NCI-H2029 (cell line): Measurements from ENCODE around the gene IQSEC1.

Experiments
- DNase-seq: peaks from one replicate; lab custom pipeline; 2025; lab: John Stamatoyannopoulos, UW

IQSEC1 gene

DNA sequence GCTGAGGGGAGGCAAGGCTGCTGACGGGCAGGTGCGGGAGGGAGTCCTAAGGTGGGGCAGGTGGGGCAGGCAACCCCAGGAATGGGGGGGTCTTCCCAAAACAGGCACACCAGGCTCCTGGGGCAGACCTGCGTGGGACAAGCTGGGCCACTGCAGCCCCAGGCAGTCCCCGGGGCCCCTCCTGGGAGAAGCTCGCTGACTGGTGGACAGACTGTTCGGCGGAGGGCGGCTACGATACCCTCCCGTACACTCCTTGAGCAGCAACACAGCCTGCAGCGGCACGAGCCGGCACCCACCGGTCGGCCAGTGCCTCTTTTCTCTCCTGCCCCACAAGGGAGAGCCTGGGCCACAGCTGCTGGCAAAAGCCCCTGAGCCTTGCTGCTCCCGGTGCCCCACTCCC is 165.9 kb downstream of the IQSEC1 start:
- DNase-seq: no peak

DNA sequence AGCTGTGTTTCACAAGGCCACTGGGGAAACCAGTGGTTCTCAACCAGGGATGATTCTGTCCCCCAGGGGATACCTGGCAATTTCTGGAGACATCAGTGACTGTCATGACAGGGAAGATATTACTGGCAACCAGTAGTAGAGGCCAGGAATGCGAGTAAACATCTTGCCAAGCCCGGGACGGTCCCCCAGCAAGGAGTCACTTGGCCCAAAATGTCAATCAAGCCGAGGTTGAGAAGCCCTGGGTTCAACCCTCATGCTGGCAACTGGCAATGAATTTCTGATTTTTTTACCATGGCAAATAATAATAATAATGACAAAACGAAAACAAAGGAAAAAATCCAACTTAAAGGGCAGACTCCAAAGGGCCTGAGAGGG is 166.3 kb downstream of the IQSEC1 start:
- no peak for DNase-seq

DNA sequence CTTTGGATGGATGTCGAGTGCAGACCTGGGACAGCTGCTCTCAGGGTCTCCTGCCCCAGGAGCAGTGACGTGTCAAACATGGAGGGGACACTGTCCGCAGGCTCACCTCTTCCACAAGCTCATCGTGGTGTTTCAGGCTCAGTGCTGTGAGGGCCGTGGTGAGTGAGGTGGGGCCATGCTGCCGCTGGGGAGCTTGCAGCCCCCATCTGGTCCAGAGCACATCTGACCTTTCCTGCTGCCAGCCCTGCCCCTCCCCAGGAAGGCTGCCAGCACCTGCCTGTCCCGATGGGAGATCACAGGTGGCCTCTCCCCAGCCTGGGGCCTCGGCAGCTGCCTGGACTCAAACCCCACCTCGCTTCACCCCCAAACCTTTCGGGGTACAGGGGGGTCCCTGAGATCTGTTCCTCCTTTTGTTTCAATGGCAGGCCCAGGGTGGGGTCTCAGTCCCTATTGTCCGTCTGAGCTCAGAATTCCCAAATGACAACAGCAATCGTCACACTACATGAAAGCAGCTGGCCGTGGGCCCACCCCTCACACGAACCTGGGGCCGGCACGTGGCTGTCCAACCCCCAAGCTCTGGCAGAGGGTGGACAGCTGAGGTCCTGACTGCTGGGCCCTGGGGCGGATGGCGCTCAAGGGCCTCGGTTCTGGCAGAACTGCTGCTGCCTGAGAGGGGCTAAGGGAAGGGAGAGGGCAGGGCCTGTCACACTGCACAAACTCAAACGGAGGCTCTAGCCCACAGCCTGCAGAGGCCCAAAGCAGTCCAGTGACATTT is 166.9 kb downstream of the IQSEC1 start:
- DNase-seq: no peak

DNA sequence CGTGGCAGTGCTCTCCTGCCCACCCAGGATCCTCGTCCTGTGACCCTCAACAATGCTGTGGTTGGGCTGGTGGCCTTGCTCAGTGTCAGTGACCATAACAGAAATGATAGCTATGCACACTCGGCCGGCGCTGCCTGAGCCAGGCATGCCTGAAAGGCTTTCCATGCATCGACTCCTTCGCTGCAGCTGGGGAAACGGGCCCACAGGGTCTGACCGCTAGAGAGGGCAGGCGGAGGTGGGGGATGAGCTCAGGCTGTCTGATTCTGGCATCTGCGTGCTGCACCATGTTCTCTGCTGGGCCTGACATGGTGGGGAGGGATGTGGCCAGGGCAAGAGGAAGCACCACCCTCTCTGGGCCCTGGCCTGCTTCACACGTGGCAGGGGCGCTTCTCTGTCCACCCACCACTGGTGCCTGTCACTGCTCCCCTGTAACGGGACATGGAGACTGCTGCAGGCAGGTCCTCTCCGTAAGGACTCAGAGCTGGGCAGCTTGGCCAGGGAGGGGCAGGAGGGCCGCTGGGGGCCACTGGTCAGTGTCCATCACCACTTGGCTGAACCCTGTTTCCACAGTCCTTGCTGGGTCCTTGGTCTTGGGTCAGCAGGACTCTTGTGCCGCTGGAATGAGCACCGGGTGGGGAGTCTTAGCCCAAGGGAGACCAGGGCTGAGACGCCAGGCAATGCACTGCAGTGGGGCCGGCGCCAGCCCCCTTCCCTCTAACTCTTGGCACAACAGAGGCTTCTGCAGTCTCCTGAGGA is 167.7 kb downstream of the IQSEC1 start:
- DNase-seq: no peak

DNA sequence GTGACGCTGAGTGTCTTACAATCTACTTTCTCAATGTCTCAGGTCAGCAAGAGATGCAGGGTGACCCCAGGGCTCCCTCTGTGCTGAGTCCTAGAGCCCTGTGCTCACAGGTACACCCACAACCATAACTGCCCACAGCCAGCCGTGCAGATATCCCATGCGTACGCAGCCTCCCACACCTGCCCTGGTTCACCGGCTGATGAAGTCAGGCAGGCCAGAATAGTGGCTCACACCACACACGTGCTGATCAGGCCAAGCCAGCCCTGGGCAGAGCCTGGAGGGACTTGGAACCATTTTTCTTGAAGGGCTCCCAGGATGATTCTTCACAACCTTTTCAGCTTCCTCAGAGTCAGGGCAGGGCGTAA is 168.3 kb downstream of the IQSEC1 start:
- no peak for DNase-seq

DNA sequence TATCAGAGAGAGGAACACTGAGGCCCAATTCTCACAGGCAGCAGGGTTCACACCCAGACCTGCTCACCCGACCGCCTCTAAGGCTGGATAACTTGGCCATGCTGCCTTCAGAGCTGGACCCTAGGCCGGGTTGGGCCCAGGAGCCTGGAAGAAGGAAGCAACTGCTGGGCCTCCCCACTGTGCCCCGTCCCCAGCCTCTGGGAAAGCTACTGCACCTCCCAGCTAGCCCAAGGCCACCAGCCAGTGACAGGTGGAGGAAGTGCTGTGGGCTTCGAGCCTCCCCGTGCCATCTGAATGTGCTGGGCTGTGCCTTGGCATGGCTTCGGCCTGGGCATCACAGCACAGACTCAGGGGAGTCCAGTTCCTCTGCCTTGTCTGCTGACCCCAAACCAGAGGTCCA is 169.3 kb downstream of the IQSEC1 start:
- no peak for DNase-seq

DNA sequence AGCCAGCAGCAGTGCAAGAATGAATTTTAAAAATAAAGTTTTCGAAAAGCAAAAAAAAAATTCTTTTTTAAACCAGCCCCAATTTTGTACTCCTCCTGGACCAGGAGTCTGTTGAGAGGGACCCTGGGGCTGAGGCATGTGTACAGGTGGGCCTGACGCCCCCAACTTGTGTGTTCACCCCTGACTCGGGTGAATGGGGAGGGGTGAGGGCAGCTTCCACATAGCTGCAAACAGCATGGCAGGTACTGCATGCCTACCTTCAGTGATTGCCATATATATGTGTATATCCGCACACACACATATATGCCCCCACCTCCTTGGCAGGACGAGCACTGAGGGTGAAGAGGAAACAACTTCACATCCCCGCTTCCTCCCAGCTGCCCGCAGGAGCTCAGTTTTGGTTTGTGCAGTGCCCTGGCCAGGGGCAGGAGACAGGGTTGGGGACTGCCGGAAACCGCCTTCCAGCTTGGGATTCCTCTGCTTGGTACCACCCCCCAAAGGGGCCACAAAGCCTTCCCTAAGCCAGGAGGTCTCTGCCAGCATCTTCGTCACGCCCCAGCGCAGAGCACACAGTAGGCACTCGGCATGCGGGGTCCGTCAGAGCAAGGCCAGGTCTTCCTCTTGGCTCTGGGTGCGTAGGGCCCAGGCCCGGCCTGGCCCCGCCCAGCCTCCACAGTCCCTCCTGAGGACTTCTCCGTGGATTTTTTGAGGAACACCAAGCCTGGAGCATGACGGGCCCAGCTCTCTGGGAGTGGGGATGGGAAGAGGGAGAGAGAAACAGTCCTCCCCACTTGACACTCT is 170.0 kb downstream of the IQSEC1 start:
- DNase-seq: no peak

DNA sequence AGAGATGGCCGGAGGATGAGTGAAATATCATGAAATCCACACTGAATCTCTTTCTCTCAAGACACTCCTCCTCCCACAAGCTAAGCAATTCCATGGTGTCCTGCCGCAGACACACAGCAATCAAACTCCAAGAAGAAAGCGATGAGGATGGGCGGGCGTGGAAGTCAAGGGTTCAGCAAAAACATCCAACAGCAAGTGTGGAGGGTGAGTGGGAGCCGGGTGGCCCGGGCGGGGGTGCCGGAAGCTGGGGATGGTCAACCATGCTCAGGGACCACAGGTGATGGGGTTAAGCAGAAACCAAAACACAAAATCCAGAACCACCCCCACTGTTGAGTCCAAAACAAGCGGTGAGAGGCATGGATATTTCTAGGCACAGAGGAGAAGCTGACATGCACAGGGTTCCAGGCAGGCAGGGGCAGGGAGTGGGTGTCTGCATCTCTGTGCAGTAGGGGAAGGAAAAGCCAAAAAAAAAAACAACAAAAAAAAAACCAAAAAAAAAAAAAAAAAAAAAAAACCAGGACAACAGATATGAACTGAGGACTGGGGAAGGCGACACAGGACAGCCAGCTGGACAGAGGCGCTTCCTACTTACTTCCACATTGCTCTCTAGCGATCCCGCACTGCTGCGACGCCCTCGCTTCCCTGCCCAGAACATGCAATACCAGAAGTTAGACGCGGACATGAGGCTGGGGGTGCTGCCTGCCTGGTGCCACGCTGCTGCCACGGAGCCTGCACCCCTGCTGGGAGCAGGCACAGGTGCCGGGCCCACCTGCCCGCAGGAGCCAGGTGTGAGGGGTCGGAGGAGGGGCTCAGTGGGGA is 170.8 kb downstream of the IQSEC1 start:
- no peak for DNase-seq

DNA sequence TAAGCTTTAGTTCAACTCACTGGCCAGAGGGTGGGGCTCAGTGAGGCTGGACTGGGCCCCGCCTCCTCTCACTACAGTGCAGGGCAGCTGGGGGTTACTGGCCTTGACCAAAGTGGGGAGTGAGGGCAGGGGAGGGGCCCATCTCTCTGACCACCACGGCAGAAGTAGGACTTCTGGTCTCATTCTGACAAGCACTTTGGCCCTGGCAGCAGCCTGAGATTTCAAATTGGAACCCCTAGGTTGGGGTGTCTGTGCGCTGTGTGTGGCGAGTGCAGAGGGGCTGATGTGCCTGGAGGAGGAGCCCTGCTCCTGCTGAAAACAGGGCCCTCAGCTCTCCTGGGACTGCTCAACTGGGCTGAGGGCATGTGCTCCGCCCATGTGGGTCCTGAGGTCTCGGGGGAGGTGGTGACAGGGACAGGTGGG is 171.6 kb downstream of the IQSEC1 start:
- DNase-seq: no peak

DNA sequence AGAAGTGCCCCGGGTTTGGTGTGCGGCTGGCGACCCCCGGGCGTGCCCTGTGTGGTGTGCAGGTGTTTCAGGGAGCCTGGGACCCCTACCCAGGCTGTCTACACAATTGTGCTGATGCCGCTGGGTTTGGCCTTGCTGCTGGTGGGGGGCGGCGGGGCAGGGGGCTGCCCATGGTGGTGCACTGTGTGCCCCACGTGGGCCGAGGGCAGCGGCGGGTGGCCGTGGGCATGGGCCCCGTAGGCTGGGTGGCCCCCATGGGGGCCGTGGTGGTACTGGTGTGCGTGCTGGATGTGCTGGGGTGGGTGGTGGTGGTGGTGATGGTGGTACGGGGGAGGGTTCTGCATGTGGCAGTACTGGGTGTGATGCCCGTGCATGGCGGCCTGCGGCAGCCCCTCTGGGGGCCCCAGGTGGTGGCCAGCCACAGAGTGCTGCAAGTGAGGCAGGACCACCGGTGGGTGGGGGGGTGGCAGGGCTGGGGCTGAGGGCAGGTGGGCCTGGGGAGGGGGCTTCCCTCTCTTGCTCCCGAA is 172.3 kb downstream of the IQSEC1 start:
- no peak for DNase-seq

DNA sequence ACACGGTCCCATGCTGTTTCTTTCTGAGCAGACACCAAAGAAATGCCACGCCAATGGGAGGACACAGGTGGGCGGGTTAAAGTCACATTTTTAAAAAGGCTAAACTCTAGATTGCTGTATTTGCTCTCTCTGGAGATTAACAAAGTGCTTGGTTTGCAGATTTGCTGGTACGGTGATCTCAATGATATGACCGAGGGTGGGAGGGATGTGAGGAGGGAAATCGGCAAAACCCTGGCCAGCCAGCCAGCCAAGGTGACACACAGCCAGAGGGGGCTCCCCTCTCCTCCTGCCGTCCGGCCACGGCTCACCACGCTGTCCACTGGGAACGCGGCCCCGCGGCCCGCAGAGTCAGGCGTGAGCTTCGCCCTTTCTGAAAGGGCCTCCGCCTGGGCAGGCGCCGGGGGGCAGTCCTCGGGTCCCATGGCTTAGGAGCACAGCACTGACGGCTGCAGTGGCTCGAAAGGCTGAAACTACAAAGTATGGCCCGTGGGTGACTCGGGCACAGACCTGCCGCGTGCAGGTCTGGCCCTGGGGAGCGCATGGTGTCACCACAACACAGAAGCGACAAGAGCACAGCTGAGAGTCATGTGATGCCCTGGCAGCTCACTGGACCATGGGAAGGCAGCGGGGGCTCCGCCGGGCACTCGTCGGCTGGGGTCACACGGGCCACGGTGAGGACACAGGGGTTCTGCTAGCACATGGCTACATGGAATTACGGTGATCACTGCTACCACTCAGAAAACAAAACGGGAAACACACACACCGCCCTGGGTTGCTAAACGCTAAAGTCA is 174.1 kb downstream of the IQSEC1 start:
- no peak for DNase-seq

DNA sequence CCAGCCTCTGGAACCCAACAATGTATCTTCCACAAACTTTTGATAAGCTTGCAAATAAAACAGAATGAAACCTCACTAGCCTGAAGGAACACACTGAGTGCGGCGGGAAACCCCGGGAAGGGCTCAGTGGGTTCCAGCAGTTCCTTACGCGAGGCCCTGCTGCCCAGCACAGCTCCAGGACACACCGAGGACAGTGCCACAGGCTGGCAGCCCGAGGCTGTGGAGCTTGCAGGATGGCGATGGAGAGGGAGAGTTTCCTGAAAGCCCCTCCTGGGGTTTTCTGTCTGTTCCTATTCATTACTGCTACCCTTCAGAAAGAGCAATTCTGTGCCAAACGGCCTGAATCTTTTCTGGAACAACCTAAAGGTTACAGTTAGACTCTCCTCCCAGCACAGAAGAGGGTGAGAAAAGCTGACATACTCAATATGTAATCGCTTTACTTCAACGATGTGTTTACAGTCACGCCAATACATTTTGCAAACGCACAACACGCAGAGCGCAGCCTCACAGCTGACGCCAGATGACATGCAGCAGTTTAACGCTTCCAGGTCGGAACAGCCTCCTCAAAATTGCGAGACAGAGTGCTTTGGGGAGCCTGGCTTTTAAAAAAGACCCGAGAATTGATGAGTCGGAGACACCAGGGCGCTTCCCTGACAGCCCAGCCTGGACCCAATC is 174.8 kb downstream of the IQSEC1 start:
- no peak for DNase-seq

DNA sequence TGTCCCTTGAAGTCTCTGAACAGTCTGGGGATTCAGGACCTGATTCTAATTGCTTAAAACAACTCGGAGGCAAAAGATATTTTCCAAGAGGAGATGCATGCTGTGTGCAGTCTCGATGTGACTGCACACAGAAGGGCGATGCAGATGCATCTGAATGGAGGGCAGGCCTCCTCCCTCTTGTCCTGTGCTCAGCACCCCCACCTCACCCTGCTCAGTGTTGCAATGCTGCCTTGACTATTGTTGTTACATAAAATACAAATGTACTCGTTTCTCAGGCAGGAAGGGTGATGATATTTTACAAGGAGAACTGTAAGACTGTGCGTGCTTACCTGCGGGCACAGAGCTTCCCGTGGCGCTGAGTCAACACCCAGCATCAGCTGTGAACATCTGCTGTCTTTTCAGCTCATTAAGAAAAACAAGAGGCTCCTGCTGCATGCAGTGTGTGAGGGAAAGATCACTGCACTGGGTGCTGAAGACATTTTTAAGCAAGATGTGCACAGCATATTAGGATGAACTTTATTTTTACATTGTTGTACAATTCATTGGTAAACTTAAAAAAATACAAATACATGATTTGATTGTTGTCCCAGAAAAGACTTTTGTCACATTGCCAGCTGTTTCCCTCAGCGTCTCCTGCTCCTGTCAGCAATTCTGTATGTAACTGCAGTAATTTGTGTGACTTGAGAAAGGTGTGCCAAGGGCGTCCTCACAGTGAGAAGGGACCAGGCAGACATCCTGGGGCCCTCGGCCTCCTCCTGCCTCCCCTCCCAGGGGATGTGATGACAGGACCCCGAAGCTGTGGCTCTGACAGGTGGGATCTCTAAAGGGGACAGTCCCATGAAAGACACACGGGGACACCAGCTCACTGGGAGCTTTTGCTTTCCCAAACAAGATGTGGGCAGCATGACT is 175.6 kb downstream of the IQSEC1 start:
- DNase-seq: no peak

DNA sequence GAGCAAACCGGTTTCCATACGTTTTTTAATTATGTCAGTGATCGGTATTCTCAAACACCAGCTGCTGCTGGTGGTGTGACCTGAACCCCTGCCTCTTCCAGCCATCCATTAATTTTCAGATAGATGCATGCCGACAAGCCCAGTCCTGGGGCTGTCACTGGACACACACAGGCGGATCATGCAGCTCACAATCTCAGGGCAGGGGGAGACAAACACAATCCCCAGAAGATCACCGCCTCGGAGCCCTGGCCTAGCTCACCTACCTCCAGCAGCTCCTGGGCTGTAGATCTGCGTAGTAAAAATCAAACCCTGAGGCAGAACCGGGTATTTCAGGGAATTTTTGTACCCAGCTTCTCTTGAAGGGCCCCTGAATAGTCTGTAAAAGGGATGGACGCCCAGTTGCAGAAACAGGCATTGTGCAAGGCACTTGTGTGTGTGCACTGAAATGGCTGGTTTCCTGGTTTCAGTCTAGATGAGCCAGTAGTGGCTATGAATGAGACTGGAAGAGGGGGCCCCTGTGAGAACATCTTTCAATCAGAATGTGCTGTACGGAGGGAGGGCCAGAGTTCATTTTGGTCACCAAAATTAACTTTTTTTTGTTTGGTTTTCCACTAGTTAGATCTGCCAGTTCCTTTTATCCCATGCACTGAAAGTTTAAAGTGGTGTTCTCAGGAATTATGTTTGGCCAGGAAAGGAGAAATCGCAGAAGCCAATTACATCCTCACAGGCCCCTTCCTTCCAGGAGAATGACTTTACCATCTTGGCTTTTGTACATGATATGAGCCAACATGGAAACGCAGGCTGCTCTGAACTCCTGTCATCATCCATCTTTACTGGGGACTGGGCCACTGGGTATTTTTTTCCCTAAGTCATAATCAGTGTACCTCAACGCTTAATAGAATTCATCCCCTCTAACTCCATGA is 176.9 kb downstream of the IQSEC1 start:
- DNase-seq: no peak

DNA sequence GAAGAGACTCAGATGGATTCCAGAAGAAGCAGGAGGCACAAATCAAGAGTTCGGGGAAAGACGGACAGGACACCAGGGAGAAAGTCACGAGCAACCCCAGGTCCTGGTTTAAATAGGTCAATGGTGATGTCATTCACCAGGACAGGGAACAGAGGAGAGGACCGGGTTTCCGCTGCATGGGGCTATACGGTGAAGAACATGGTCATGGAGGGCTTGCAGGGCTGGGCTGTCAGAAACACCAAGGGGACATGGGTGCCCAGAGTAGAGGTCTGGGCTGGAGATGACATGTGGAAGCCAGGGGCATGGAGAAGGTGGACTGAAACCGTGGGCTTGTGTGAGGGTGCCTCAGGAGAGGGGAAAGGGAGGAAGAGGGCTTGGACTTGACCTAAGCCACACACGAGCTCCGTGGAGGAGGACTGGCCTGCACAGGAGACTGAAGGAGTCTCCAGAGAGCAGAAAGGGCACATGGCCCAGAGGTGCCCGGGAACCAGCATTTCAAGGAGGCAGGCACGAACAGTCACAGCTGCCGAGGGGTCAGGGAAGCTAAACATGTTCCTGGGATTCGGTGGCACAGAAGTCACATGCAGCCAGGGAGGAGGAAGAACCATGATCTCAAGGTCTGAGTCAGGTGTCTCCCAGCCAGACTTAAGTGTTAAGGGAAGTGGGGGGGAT is 177.7 kb downstream of the IQSEC1 start:
- no peak for DNase-seq

DNA sequence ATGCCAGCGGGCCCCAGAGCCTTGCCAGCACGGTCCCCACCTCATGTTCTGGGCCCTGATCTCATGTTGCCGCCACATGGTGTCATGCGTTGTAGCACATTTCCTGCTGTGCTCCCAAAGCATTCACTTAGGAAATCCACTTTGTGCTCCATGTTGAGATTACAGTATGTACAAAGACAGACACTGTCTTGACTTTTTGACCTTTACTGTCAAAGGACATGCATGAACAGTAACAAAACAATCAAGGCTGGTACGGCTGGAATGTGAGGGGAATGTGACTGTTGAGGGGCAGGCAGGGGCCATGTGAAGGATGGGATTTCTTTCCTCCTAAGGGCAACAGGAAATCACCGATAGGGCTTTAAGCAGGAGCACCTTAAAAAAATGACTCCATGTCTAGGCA is 178.6 kb downstream of the IQSEC1 start:
- no peak for DNase-seq

DNA sequence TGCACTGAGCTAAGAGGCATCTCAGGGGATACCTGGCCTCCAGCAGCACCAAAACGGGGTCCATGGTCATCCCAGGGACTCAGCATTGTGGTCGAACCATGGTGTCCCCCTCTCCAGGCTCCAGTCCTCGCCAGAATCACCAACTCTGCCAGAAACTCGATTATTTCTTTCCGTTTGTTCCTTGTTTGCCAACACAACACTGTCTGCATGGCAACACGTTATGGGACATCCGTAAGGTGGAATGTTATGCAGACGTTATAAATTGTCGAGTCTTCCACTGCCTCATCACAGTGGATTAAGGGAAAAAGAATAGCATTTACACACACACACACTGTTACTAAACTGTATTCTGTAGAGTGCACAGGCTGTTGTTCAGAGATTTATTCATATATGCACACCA is 179.4 kb downstream of the IQSEC1 start:
- DNase-seq: no peak

DNA sequence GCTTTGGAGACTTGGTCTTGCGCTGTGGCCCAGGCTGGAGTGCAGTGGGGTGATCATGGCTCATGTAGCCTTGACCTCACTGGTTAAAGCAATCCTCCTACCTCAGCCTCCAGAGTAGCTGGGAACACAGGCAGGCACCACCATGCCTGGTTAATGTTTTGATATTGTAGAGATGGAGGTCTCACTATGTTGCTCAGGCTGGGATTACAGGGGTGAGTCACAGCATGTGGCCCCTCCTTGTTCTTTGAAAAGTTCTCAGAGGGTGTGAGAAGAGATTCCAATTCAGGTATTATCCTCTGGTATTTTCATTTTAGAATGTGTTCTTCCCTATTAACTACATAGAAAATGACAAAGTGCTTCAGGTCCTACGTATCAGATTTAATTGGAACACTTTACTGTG is 180.0 kb downstream of the IQSEC1 start:
- DNase-seq: no peak
